ENCODE measurements around the gene ISG15. TPM values are rescaled to one million over a fixed set of nuclear protein-coding genes. Genes with fewer than 3 reads are reported as not detected.
A peak's percentile ranks its signal among the peaks of the same experiment; 100 is the strongest.

Gene ISG15
- total and polyA plus RNA-seq, 9 of the 15 experiments (the other 6 are each of a cell fraction or from before 2014, with no cell fraction given): 0.40 to 58.3 (median 12.2) TPM

GRCh38 chr1:1040004-1040991 lies 27.0 kb downstream of the ISG15 start (continued):
- TF ChIP-seq MGA (IDR thresholded peaks at IDR 0.05): no peak
- no peak for TF ChIP-seq HDAC3 (IDR thresholded peaks at IDR 0.05; ENCODE audit: borderline replicate concordance, partially characterized antibody)
- no peak for TF ChIP-seq ZKSCAN1 (IDR thresholded peaks at IDR 0.05; ENCODE audit: low read depth, low read length)
- no peak for TF ChIP-seq SUPT5H (IDR thresholded peaks at IDR 0.05)
- no peak for TF ChIP-seq DEAF1 (CRISPR knock-in tag; IDR thresholded peaks at IDR 0.05)
- peak; percentile 72; the same call in 1 of the 2 replicates for TF ChIP-seq KLF13 (tag; IDR thresholded peaks at IDR 0.05; ENCODE audit: borderline replicate concordance, low read depth)
- TF ChIP-seq ETV1 (tag; conservative IDR thresholded peaks at IDR 0.05; ENCODE audit: low read depth): no peak
- no peak for TF ChIP-seq ZHX1 (conservative IDR thresholded peaks at IDR 0.05; ENCODE audit: low read length)
- no peak for TF ChIP-seq SMC3 (conservative IDR thresholded peaks at IDR 0.05; ENCODE audit: insufficient read depth, low read depth, low read length)
